Omental fat pad (tissue), 4 donors: Measurements from ENCODE around the gene BABAM2. TPM values are rescaled to one million over a fixed set of nuclear protein-coding genes. Genes with fewer than 3 reads are reported as not detected.

ENCODE experiments used
- ATAC-seq: fragments of 150-250 bp; one replicate; pipeline ENCODE4 v1.9.1; 2016; ENCODE audit warnings: mild to moderate bottlenecking, moderate library complexity; ENCODE audit not compliant: low FRiP score
- DNase-seq: peaks from one replicate; pipeline ENCODE4 v3.0.0-alpha.2; 2019; ENCODE audit warnings: low spot score
- total RNA-seq, 4 donors: library from RNA; depleted of rRNA; stranded (reverse); fragments of >200 nt; gene quantifications; one replicate each; pipeline ENCODE4 v1.1.0, GENCODE V29; 2016
- TF ChIP-seq, protein P1 (sequence below), 3 donors: fragments of 450-650 bp; IDR thresholded peaks; one replicate each; pipeline ENCODE4 v1.5.1; 2016 to 2017; ENCODE audit warnings: antibody characterized with exemption in 3 of 3, mild to moderate bottlenecking in 3 of 3, moderate library complexity in 2 of 3

BABAM2 gene
- 10 to 100 TPM; 29.2 to 41.0 (median 36.5) TPM for total RNA-seq

DNA sequence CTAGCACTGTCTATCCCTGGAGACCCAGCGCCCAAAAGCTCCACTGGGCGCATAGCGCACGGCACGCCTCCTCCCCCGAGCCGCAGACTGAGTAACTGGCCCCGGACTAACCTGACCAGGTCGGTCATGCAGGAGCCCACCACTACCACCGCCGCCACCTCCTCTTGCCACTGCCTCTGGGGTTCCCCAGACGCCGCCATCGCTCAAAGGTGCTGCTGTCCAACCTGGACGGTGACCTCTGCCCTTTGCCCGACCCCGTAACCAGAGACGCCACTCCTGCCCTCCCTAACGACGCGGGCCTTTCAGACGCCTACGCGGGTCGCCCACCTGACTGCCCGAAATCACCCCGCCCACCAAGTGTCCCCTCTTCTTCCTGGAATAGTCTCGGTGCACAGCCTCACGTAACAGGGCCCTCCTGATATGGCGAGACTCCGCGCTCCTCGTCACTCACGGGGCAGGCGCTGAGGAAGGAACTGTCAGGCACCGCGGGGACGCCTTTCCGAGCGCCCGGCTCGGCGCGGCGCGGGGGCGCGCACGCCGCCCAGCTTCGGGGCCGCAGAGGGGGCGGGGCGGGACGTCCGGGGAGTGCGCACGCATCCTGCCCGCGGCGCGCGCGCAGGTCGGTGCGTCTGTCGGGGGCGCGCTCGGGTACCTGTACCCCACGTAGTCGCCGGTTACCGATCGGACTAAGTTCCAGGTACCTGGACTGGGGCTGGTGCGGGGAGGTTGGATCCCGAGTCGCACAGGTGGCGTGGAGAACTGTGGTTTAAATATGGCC, at the start of gene BABAM2, which contains the start of gene RBKS:
Gene BABAM2, plus strand, starts transcription at position 584 of the 778 bp plus-strand sequence. CDS start 3,828 bp downstream, outside the sequence.
Gene RBKS, minus strand, starts transcription at position 242 of the 778 bp plus-strand sequence. Its CDS starts 42 bp downstream, at position 200.
- peak; percentile 88 for ATAC-seq
- TF ChIP-seq, protein P1, sequence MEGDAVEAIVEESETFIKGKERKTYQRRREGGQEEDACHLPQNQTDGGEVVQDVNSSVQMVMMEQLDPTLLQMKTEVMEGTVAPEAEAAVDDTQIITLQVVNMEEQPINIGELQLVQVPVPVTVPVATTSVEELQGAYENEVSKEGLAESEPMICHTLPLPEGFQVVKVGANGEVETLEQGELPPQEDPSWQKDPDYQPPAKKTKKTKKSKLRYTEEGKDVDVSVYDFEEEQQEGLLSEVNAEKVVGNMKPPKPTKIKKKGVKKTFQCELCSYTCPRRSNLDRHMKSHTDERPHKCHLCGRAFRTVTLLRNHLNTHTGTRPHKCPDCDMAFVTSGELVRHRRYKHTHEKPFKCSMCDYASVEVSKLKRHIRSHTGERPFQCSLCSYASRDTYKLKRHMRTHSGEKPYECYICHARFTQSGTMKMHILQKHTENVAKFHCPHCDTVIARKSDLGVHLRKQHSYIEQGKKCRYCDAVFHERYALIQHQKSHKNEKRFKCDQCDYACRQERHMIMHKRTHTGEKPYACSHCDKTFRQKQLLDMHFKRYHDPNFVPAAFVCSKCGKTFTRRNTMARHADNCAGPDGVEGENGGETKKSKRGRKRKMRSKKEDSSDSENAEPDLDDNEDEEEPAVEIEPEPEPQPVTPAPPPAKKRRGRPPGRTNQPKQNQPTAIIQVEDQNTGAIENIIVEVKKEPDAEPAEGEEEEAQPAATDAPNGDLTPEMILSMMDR (IDR thresholded peaks at IDR 0.05) = no peak
- peak; percentile 76 for DNase-seq

DNA sequence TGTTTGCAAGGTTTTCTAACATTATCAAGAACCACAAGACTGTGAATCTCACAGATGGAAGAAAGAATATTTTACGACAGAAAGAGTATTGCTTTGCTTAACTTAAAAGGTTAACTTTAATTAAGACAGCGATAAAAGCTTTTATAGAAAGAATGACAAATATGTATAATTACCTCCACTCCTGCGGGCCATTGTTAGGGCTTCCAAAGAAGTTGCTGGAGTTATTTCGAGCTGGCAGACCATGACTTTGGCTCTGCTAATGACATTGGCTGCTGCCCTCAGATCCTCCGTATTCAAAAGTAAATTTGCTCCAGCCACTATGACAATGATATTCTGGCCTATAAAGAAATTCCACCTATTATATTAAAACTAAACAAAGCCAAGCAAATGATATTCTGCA, 47.6 kb upstream of the BABAM2 start:
- TF ChIP-seq, protein P1 (IDR thresholded peaks at IDR 0.05) = no peak
- DNase-seq (no peak), ATAC-seq (no peak)

DNA sequence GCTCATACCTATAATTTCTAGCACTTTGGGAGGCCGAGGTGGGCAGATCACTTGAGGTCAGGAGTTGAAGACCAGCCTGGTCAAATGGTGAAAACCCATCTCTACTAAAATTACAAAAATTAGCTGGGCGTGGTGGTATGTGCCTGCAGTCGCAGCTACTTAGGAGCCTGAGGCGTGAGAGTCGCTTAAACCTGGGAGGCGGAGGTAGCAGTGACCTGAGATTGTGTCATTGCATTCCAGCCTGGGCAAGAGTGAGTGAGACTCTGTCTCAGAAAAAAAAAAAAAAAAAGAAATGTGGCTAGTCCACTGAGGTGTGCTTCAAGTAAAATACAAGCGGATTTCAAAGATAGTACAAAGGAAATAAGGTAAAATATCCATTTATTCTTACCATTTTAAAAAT, 46.5 kb upstream of the BABAM2 start:
- ATAC-seq (no peak), DNase-seq (no peak)
- TF ChIP-seq, protein P1 (IDR thresholded peaks at IDR 0.05) = no peak

DNA sequence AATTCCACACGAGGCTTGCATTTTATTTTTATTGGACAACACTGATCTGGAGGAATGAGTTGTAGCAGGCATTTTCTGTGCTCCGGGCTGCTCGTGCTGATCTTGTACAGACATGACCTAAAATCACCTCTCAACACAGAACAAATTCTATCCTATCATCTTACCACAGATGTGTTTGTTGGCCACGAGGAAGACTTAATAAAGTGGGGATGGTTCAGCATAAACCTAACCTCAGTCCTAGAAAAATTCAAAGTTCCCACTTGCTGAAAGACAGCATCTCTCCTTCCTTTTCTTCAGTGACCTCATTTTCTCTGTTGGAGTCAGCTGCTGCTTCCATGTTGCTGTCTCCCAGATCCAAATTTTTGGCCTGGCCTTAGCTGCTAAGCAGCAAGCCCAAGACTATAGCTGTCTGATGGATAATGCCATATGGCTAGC, 45.7 kb upstream of the BABAM2 start:
- DNase-seq = no peak
- TF ChIP-seq, protein P1 (IDR thresholded peaks at IDR 0.05) = no peak
- no peak for ATAC-seq

DNA sequence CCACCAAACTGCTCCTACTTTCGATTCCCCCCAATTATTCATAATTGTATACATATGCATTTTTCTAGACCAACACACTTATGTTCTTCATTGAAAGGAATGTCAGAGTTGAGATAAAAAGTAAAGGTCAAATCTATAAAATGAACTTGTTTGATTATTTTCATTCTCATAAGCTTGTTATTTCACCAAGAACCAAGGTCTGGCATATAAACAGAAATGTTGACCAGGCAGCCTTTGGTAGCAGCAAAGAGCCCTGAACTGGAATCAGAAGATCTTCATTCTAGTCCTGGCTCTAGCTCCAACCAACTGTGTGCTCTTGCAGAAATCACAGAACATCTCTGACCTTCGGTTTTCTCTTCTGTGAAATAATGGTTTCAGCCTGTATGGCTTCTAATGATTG, 43.2 kb upstream of the BABAM2 start:
- TF ChIP-seq, protein P1 (IDR thresholded peaks at IDR 0.05) = no peak
- DNase-seq (no peak), ATAC-seq (no peak)

DNA sequence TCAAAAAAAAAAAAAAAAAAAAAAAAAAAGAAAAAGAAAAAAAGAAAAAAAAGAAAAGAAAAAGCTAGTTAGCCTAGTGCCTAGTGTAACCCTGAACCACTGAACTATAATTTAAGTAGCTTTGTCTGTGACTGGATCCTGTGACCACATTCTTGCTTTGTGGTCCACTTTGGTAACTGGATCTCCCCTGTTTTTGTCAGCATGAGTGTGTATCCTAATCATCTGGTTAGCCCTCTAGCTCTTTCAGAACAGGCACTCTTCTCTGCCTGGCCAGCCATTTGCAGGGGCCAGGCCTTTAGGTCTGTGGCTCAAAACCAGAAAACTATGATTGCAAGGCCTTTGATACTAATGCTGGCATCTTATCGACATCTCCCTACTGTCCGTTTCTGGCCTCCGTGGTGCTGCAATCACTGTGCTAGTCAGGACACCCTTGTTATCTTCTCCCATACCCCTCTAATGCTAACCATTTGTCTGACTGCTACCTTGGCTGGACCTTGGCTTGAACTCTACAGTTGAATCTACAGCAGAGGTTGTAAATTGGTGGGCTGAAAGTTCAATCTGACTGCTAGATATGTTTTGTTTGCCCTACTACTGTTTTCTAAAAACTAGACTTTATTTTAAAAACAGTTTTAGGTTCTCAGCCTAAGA, 40.8 kb upstream of the BABAM2 start:
- TF ChIP-seq, protein P1 (IDR thresholded peaks at IDR 0.05) = no peak
- ATAC-seq (no peak), DNase-seq (no peak)
